Stimulated activated CD8-positive, alpha-beta memory T cell treated with anti-CD3 and anti-CD28 coated beads, Interleukin-15, amount 100 ng/mL, for 24 hours (primary cell): ENCODE results near the gene ADCY5.

ENCODE experiments used
- DNase-seq: peaks from one replicate; pipeline ENCODE4 v3.0.0-alpha.2; 2020; ENCODE audit warnings: low read depth

Gene ADCY5

GRCh38 chr3:123406598-123406997 lies 42.3 kb downstream of the ADCY5 start:
- DNase-seq, result no peak

DNA sequence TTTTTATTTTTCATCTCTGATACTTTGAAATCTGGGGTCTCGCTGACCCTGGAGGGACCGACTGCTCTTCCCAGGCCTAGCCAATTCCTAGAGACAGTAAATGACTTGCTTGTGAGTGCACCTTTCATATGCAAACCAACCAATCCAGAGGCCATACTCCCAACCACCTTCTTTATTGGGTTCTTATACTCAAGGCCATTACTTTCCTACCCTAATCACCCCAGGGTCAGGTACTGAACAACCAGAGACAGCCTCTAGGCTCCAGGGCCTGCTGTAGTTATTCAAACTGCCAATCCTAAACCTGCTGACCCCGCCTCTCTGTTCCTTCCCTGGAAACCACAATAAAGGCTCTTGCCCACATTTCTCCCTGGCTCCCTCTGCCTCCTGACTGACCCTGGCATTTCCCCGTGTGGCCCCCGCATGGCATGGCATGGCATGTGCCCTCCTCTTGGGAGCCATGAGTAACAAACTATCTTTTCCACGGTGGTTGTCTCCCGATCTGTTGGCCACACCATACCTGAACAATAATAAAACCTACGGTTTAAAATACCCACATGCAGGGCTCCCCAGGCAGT lies 42.9 kb downstream of the ADCY5 start:
- no peak for DNase-seq

- no peak for DNase-seq
These were observed 43.9 kb downstream of the ADCY5 start for GRCh38 chr3:123405021-123405420.

DNA sequence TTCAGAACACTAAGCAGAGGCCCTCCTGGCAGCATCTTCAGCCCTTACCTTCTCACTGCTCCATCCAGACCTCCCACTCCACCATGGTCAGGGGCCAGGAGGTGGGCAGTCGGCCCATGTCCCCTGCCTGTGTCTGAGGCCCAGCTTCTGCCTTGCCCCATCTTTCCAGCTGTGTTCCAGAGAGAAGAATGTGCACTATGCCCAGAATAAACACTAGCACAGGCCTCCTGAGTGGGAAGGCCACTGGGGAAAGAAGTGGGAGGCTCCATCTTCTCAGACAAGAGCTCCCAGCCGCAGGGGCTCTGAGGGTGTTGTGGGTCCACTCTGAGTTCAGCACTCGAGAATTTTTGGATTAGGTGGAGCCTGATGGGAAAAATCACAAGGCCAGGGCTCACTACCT lies 44.5 kb downstream of the ADCY5 start:
- no peak for DNase-seq

- no peak for DNase-seq
These were observed 46.9 kb downstream of the ADCY5 start for GRCh38 chr3:123401836-123402530.

DNA sequence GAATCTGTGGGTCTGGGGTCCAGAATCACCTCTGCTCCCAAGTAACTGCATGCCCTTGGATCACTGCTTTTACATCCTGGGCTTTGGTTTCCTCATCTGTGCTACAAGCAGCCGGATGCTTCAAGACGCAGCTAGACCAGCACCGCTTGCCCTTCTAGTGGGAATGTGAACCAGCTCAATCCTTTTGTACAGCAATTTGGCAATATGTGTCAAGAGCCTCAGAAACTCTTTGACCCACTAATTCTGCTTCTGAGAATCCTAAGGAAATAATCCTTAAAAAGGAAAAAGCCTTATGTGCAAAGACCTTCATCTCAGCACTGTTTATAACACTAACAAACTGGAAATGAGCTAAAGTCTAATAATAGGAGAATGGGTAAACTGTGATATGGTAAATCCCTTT lies 48.7 kb downstream of the ADCY5 start:
- no peak for DNase-seq

DNA sequence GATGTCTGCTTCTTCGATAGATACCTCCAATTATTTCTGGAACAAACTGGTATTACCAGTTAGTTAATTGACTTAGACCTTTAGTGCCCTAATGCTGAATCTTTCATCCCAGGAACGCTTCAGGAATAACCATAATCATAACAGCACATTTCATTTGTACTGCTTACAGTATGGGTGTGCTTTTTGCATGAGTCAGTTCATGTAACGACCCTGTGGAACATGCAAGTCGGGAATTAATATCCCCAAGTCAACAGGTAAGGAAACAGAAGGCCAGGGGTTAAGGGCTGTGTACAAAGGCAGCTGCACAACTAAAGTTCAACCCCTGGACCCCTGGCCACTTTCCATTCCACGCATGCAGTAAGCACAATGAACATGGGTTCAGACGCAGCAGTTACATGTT lies 49.2 kb downstream of the ADCY5 start:
- DNase-seq, result no peak

DNA sequence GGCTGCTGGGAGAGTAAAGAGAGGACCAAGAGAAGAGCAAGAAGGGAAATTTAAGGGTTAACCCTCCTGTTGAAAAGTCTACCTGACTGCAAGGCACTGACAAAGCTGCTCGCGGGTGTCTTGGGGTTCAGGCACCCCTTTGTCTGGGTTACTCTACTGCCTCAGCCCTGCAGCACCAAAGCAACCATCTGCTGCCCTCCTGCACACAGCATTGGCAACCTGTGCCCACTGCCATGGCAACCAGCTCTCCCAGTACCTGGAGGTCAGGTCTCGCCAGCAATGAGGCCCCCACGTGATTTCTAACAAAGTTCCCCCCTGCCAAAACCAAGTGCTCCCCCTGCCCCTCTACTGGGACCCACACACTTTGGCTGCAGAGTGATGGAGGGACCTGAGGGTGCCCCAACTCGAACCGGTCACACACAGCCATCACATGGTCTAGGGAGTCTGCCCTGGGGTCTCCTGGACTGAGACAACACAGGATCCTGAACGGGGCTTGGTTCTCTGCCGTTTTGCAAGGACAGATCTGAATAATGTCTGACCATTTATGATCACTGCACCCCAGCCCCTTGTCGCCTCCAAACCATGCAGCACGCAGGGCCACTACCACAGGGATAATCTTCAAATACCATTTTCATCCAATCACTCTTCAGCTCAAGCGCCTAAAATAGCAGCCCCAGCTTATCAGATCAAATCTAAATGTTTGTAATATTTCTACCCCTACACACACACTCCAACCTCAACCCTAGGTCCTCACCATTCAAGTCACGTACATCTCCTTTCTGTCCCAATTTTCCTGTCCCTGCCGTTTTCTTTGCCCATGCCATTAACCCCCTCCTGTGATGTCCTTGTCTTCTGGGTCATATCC lies 50.7 kb downstream of the ADCY5 start:
- no peak for DNase-seq

DNA sequence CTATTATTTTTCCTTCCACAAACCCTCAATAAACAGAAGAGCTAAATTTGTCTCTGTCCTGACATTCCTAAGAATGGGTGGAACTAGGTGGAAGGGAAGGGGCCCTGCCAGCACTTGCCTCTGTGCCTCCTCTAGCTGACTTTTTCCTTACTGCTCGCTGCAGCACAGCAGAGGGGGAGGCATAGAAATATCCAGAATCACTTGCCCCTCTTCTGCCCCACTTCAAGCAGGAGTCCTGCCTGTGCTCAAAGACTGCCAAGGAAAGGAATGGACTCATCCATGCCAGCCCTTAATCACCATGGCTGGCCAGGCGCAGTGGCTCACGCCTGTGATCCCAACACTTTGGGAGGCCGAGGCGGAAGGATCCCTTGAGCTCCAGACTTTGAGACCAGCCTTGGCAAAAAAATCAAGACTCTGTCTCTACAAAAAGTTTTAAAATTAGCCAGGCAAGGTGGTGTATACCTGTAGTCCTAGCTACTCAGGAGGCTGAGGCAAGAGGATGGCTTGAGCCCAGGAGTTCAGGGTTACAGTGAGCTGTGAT lies 51.8 kb downstream of the ADCY5 start:
- no peak for DNase-seq

DNA sequence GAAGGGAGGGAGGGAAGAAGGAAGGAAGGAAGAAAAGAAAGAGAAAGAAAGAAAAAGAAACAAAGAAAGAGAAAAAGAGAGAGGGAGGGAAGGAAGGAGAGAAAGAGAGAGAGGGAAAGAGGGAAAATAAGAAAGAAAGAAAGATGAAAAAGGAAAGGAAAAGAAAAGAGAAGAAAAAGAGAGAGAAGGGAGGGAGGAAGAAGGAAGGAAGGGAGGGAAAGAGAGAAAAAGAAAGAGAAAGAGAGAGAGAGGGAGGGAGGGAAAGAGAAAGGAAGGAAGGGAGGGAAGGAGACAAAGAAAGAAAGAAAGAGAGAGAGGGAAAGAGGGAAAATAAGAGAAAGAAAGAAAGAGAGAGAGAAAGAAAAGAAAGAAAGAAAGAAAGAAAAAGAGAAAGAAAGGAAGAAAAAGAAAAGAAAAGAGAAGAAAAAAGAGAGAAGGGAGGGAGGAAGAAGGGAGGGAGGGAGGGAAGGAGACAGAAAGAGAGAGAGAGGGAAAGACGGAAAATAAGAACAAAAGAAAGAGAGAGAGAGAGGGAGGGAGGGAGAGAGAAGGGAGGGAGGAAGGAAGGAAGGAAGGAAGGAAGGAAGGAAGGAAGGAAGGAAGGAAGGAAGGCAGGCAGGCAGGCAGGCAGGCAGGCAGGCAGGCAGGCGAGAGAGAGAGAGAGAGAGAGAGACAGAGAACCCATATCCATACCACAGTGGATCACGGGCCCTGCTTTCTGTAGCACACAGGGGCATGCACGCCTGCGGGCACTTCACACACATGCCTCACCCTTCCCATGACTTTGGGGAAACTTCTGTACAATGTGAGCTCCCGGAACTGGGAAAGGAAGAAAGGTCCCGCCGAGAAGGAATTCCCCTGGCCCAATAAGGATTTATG lies 52.5 kb downstream of the ADCY5 start:
- DNase-seq, result no peak

GRCh38 chr3:123395235-123395634 lies 53.7 kb downstream of the ADCY5 start:
- DNase-seq, result no peak

DNA sequence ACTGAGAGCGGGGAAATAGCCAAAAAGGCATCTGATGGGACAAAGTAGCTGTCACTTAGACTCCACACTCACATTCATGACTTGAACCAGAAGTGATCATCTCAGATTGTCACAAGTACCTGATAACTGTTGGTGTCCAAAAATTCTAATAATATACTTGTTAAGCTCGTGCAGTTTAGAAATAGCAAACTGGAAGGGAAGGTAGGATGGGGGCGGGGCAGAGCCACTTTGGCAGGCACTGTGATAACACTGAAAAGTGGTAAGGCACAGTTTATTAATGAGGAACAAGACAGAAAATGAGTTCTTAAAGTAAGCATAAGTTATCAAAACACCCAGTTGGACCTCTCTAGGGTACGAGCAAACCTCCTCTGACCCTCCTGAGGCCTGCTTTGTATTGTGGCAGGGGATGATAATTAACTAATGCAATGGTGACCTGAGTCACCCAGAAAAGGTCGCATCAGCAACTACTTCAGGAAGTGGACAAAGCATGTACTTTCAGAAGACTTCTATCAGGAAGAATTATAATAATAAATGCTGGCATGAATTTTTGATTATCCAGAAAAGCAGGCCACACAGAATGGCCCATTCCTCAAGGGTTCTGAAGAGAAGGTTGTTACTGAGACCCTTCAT lies 54.4 kb downstream of the ADCY5 start:
- no peak for DNase-seq

DNA sequence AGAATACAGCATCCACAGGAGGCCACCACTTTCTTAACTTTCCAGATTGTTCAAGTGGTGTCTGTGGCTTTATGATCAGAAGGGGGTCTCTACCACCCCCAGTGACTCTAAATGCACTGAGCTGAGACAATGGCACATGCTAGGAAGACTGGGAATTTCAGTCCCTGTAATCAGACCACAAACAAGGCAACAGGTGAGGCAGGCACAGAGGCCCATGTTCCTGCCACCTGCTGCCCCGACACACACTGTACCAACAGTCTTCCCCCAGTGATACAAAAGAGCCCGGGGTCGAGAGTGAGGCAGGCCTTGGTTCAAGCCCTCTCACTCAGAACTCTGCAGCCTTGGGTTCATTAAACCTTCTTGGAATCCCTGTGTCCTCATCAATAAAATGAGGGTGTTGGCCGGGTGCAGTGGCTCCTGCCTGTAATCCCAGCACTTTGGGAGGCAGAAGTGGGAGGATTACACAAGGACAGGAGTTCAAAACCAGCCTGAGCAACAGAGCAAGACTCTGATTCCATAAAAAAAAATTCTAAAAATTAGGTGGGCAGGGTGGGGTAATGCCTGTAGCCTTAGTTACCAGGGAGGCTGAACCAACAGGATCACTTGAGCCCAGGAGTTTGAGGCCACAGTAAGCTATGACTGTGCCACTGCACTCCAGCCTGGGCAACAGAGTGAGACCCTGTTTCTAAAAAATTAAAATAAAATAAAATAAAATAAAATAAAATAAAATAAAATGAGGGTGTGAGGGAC lies 55.8 kb downstream of the ADCY5 start:
- no peak for DNase-seq

DNA sequence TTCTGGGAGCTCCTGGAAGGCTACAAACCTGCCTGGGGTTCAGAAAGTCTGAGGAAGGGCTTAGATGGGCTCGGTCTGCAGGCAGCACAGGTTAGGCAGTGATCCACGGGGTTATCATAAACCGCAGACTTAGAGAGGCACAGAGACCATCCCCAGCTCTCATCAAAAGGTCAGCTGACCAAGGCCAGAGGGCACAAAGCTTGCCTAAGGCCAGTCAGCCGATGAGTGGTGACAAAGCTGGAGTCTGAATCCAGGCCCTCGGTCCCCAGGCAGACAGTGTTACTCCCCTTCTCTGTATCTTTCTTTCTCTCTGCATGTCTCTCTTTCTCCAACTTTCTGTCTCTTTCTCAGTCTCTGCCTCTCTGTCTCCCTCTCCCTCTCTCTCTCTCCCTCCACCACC lies 56.5 kb downstream of the ADCY5 start:
- DNase-seq, result no peak

GRCh38 chr3:123390865-123391600 lies 57.9 kb downstream of the ADCY5 start:
- no peak for DNase-seq

- no peak for DNase-seq
These were observed 59.3 kb downstream of the ADCY5 start for GRCh38 chr3:123389628-123389918.

- no peak for DNase-seq
These were observed 59.9 kb downstream of the ADCY5 start for GRCh38 chr3:123388811-123389627.

GRCh38 chr3:123388042-123388441 lies 60.8 kb downstream of the ADCY5 start:
- DNase-seq, result no peak

- DNase-seq, result no peak
These were observed 61.4 kb downstream of the ADCY5 start for GRCh38 chr3:123387532-123387931.
